SK-N-SH treated with all-trans-retinoic acid at 6 μM for 48 hours (cell line): ENCODE results near the gene ELMO1.

ENCODE experiments used
- ATAC-seq: fragments of 200-7000 bp; cut with Tn5 transposase; 3 replicates; pipeline ENCODE4 v1.9.1; 2020; ENCODE audit warnings: mild to moderate bottlenecking, moderate library complexity
- BACH2 ChIP-seq: fragments of 250-450 bp; sonication (Bioruptor Pico); IDR thresholded peaks from 2 replicates; pipeline ENCODE4 v1.9.0; 2021; ENCODE audit warnings: mild to moderate bottlenecking, borderline replicate concordance
- ESRRG ChIP-seq: fragments of 250-450 bp; sonication (Bioruptor Pico); IDR thresholded peaks from 2 replicates; pipeline ENCODE4 v1.6.1; 2021; ENCODE audit warnings: mild to moderate bottlenecking
- GLIS3 ChIP-seq: fragments of 250-450 bp; sonication (Bioruptor Pico); IDR thresholded peaks from 2 replicates; pipeline ENCODE4 v1.5.0; 2020; ENCODE audit warnings: mild to moderate bottlenecking, moderate library complexity
- ISL1 ChIP-seq: fragments of 250-450 bp; sonication (Bioruptor Pico); IDR thresholded peaks from 2 replicates; pipeline ENCODE4 v2.1.2; 2022; ENCODE audit warnings: mild to moderate bottlenecking, moderate library complexity
- OSR1 ChIP-seq: fragments of 250-450 bp; sonication (Bioruptor Pico); IDR thresholded peaks from 2 replicates; pipeline ENCODE4 v1.8.0; 2022; ENCODE audit warnings: moderate library complexity, mild to moderate bottlenecking, inconsistent platforms
- PPARA ChIP-seq: fragments of 250-450 bp; sonication (Bioruptor Pico); IDR thresholded peaks from 2 replicates; pipeline ENCODE4 v1.5.0; 2020; ENCODE audit warnings: mild to moderate bottlenecking, borderline replicate concordance
- SNAI2 ChIP-seq: fragments of 250-450 bp; sonication (Bioruptor Pico); IDR thresholded peaks from 2 replicates; pipeline ENCODE4 v1.5.0; 2020; ENCODE audit warnings: mild to moderate bottlenecking, moderate library complexity
- TCF4 ChIP-seq: fragments of 250-450 bp; sonication (Bioruptor Pico); IDR thresholded peaks from 2 replicates; pipeline ENCODE4 v1.8.0; 2021; ENCODE audit warnings: mild to moderate bottlenecking, moderate library complexity, borderline replicate concordance
- TOX ChIP-seq: fragments of 250-450 bp; sonication (Bioruptor Pico); IDR thresholded peaks from 2 replicates; pipeline ENCODE4 v1.8.0; 2021; ENCODE audit warnings: mild to moderate bottlenecking, moderate library complexity, borderline replicate concordance
- ZFP3 ChIP-seq: fragments of 250-450 bp; sonication (Bioruptor Pico); IDR thresholded peaks from 2 replicates; pipeline ENCODE4 v1.5.0; 2020; ENCODE audit warnings: mild to moderate bottlenecking, moderate library complexity
- ZFP30 ChIP-seq: fragments of 450-650 bp; formaldehyde crosslinking; IDR thresholded peaks from 2 replicates; pipeline ENCODE4 v1.5.0; 2022; ENCODE audit warnings: mild to moderate bottlenecking, moderate library complexity
- ZNF70 ChIP-seq: fragments of 450-650 bp; formaldehyde crosslinking; IDR thresholded peaks from 2 replicates; pipeline ENCODE4 v1.5.0; 2020; ENCODE audit warnings: mild to moderate bottlenecking, moderate library complexity
- ZNF8 ChIP-seq: fragments of 450-650 bp; formaldehyde crosslinking; IDR thresholded peaks from 2 replicates; pipeline ENCODE4 v1.5.0; 2020; ENCODE audit warnings: mild to moderate bottlenecking, moderate library complexity
- TF ChIP-seq, protein P1 (sequence below): fragments of 250-450 bp; sonication (Bioruptor Pico); IDR thresholded peaks from 2 replicates; pipeline ENCODE4 v1.8.0; 2021; ENCODE audit warnings: low read depth, mild to moderate bottlenecking, moderate library complexity, borderline replicate concordance
- TF ChIP-seq, protein P2 (sequence below): fragments of 250-450 bp; sonication (Bioruptor Pico); IDR thresholded peaks from 2 replicates; pipeline ENCODE4 v1.8.0; 2020; ENCODE audit warnings: mild to moderate bottlenecking, moderate library complexity, borderline replicate concordance
- TF ChIP-seq, protein P3 (sequence below): fragments of 250-450 bp; sonication (Bioruptor Pico); IDR thresholded peaks from 2 replicates; pipeline ENCODE4 v1.5.0; 2020; ENCODE audit warnings: mild to moderate bottlenecking, moderate library complexity
- TF ChIP-seq, protein P4 (sequence below): fragments of 250-450 bp; sonication (Bioruptor Pico); IDR thresholded peaks from 2 replicates; pipeline ENCODE4 v1.5.1; 2021; ENCODE audit warnings: mild to moderate bottlenecking, moderate library complexity
- TF ChIP-seq, protein P5 (sequence below): fragments of 250-450 bp; sonication (Bioruptor Pico); IDR thresholded peaks from 2 replicates; pipeline ENCODE4 v1.5.1; 2020; ENCODE audit warnings: low read depth, mild to moderate bottlenecking, moderate library complexity

ELMO1 gene

DNA sequence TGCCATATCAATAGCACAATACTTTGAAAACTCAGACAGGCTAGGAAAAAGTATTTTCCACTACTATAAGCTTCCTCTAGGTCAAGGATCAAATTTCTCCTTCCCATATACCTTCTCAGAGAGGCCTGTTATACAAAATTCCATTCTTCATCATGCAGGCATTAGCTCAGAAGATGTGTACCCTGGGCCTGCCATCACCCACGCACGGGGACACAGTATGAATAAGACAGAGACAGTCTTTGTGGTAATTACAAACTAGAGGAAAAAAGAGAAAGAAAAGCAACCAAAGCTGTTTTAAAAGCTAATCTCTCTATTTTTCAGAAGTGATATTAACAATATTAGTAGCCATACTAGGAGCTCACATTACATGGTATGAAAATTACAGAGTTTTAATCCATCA is 487.6 kb downstream of the ELMO1 start:
- ATAC-seq = no peak
- TF ChIP-seq ZNF70 (CRISPR knock-in tag) (no peak), OSR1 (CRISPR knock-in tag) (no peak), ZNF8 (CRISPR knock-in tag) (no peak), ISL1 (CRISPR knock-in tag) (no peak), TCF4 (CRISPR knock-in tag) (no peak), PPARA (CRISPR knock-in tag) (no peak)
- TF ChIP-seq, protein P1, sequence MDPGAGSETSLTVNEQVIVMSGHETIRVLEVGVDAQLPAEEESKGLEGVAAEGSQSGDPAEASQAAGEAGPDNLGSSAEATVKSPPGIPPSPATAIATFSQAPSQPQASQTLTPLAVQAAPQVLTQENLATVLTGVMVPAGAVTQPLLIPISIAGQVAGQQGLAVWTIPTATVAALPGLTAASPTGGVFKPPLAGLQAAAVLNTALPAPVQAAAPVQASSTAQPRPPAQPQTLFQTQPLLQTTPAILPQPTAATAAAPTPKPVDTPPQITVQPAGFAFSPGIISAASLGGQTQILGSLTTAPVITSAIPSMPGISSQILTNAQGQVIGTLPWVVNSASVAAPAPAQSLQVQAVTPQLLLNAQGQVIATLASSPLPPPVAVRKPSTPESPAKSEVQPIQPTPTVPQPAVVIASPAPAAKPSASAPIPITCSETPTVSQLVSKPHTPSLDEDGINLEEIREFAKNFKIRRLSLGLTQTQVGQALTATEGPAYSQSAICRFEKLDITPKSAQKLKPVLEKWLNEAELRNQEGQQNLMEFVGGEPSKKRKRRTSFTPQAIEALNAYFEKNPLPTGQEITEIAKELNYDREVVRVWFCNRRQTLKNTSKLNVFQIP (CRISPR knock-in tag) = no peak
- TF ChIP-seq, protein P2, sequence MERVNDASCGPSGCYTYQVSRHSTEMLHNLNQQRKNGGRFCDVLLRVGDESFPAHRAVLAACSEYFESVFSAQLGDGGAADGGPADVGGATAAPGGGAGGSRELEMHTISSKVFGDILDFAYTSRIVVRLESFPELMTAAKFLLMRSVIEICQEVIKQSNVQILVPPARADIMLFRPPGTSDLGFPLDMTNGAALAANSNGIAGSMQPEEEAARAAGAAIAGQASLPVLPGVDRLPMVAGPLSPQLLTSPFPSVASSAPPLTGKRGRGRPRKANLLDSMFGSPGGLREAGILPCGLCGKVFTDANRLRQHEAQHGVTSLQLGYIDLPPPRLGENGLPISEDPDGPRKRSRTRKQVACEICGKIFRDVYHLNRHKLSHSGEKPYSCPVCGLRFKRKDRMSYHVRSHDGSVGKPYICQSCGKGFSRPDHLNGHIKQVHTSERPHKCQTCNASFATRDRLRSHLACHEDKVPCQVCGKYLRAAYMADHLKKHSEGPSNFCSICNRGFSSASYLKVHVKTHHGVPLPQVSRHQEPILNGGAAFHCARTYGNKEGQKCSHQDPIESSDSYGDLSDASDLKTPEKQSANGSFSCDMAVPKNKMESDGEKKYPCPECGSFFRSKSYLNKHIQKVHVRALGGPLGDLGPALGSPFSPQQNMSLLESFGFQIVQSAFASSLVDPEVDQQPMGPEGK (CRISPR knock-in tag) = no peak
- TF ChIP-seq, protein P3, sequence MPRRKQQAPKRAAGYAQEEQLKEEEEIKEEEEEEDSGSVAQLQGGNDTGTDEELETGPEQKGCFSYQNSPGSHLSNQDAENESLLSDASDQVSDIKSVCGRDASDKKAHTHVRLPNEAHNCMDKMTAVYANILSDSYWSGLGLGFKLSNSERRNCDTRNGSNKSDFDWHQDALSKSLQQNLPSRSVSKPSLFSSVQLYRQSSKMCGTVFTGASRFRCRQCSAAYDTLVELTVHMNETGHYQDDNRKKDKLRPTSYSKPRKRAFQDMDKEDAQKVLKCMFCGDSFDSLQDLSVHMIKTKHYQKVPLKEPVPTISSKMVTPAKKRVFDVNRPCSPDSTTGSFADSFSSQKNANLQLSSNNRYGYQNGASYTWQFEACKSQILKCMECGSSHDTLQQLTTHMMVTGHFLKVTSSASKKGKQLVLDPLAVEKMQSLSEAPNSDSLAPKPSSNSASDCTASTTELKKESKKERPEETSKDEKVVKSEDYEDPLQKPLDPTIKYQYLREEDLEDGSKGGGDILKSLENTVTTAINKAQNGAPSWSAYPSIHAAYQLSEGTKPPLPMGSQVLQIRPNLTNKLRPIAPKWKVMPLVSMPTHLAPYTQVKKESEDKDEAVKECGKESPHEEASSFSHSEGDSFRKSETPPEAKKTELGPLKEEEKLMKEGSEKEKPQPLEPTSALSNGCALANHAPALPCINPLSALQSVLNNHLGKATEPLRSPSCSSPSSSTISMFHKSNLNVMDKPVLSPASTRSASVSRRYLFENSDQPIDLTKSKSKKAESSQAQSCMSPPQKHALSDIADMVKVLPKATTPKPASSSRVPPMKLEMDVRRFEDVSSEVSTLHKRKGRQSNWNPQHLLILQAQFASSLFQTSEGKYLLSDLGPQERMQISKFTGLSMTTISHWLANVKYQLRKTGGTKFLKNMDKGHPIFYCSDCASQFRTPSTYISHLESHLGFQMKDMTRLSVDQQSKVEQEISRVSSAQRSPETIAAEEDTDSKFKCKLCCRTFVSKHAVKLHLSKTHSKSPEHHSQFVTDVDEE (CRISPR knock-in tag) = no peak
- TF ChIP-seq, protein P4, sequence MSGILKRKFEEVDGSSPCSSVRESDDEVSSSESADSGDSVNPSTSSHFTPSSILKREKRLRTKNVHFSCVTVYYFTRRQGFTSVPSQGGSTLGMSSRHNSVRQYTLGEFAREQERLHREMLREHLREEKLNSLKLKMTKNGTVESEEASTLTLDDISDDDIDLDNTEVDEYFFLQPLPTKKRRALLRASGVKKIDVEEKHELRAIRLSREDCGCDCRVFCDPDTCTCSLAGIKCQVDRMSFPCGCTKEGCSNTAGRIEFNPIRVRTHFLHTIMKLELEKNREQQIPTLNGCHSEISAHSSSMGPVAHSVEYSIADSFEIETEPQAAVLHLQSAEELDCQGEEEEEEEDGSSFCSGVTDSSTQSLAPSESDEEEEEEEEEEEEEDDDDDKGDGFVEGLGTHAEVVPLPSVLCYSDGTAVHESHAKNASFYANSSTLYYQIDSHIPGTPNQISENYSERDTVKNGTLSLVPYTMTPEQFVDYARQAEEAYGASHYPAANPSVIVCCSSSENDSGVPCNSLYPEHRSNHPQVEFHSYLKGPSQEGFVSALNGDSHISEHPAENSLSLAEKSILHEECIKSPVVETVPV (CRISPR knock-in tag) = no peak

DNA sequence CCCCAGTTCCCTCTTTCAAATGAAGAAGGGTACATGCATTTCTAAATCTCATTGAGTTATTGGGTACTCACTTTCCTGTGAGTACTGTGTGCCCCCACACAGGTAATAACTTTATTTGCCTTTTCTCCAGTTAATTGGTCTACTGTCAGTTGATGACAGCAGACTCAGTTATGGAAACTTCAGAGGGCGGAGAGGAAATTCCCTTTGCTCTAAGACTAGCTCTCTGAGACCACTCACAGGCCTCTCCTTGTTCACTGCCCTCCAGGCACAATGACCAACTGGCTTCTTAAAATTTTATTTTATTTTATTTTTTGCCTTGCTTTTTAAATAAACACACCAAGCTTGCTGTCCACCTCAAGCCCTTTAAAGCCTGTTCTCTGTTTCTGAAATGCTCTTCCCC is 488.6 kb downstream of the ELMO1 start:
- TF ChIP-seq, protein P3 (CRISPR knock-in tag) = no peak
- TF ChIP-seq, protein P1 (CRISPR knock-in tag) = no peak
- no peak for TF ChIP-seq TCF4 (CRISPR knock-in tag)
- TF ChIP-seq GLIS3 (CRISPR knock-in tag) = no peak
- no peak for TF ChIP-seq BACH2 (CRISPR knock-in tag)
- TF ChIP-seq, protein P5, sequence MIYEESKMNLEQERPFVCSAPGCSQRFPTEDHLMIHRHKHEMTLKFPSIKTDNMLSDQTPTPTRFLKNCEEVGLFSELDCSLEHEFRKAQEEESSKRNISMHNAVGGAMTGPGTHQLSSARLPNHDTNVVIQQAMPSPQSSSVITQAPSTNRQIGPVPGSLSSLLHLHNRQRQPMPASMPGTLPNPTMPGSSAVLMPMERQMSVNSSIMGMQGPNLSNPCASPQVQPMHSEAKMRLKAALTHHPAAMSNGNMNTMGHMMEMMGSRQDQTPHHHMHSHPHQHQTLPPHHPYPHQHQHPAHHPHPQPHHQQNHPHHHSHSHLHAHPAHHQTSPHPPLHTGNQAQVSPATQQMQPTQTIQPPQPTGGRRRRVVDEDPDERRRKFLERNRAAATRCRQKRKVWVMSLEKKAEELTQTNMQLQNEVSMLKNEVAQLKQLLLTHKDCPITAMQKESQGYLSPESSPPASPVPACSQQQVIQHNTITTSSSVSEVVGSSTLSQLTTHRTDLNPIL = no peak
- TF ChIP-seq, protein P4 (CRISPR knock-in tag) = no peak
- TF ChIP-seq ZNF8 (CRISPR knock-in tag) = no peak
- no peak for TF ChIP-seq TOX (CRISPR knock-in tag)
- TF ChIP-seq PPARA (CRISPR knock-in tag) = no peak
- TF ChIP-seq SNAI2 (CRISPR knock-in tag) = no peak
- no peak for TF ChIP-seq ZFP30 (CRISPR knock-in tag)
- no peak for TF ChIP-seq ZNF70 (CRISPR knock-in tag)
- TF ChIP-seq ISL1 (CRISPR knock-in tag) = no peak
- no peak for TF ChIP-seq ZFP3 (CRISPR knock-in tag)
- TF ChIP-seq ESRRG (CRISPR knock-in tag) = no peak
- no peak for ATAC-seq
